ENCODE measurements around the gene CHST13.

- no peak for TF ChIP-seq CTCF (conservative IDR thresholded peaks at IDR 0.05; ENCODE audit: low read length)
- TF ChIP-seq EZH2phosphoT487 (IDR thresholded peaks at IDR 0.05; ENCODE audit: borderline replicate concordance): no peak
These were observed 32.1 kb downstream of the CHST13 start for GRCh38 chr3:126555795-126556636.

All from Loucy (cell line).